ENCODE measurements around the gene CYREN. TPM values are rescaled to one million over a fixed set of nuclear protein-coding genes. Genes with fewer than 3 reads are reported as not detected.

The CYREN gene
- total and polyA plus RNA-seq, 9 of the 15 experiments (the other 6 are each of a cell fraction or from before 2014, with no cell fraction given): 13.9 to 108 (median 88.8) TPM

- H3K36me3 ChIP-seq (ENCODE audit: control insufficient read depth, insufficient read depth, low read length): peaks cover 30% of the 10 kb centered on the region; the same call in 2 of the 3 replicates
- no peaks in the 10 kb centered on the region for H3K9me3 ChIP-seq (replicated peaks; ENCODE audit: control insufficient read depth, insufficient read depth, low read depth, low read length)
- H3K79me2 ChIP-seq (ENCODE audit: control insufficient read depth, insufficient read depth, low read length): no peaks in the 10 kb centered on the region
- H2AFZ ChIP-seq (ENCODE audit: low read depth, low read length): no peak overlapping the region
- no TSS peak for BruUV-seq (replicated peaks)
- no peak overlapping the region for H3K4me2 ChIP-seq (ENCODE audit: insufficient read depth, low read length)
- peak overlapping the region in 1 of 2 experiments; percentile 23; a peak in 1 of 4 replicates for H3K9ac ChIP-seq (ENCODE audit: insufficient read depth in 1 of 2, low read depth in 2 of 2, low read length in 2 of 2)
- H4K20me1 ChIP-seq (replicated peaks; ENCODE audit: control insufficient read depth, insufficient read depth, low read length): no peaks in the 10 kb centered on the region
- H3K4me3 ChIP-seq: no peak overlapping the region
- H3K9me1 ChIP-seq (ENCODE audit: control insufficient read depth, insufficient read depth, low read length): peaks cover 3% of the 10 kb centered on the region
- no peak for DNase-seq (ENCODE audit: extremely low read depth in 1 of 4, low spot score in 3 of 4)
- no peak overlapping the region for H3K27ac ChIP-seq (ENCODE audit: extremely low read depth, low read depth, low read length)
- H3K4me1 ChIP-seq (replicated peaks in 1 of 2; ENCODE audit: control insufficient read depth in 2 of 2, insufficient read depth in 2 of 2, low read length in 2 of 2): no peaks in the 10 kb centered on the region
- ChIA-PET POLR2A (interaction anchor here (0.6 to 1.1 kb wide), 5 partner anchors 9 to 221 kb away, joined by 3 to 5 read pairs (median 3); partner anchors contain the start of gene CYREN), CTCF (ENCODE audit: low intra/inter-chr PET ratio) (no interaction called here)
- no peaks in the 10 kb centered on the region for H3K27me3 ChIP-seq (ENCODE audit: control insufficient read depth in 2 of 2, insufficient read depth in 2 of 2, low read length in 2 of 2)
- ATAC-seq: no peak
- intact Hi-C loops (cut with micrococcal nuclease) (no loop called here), in situ Hi-C loops (cut with MboI) (no loop called here)
- 76% methylated on average over 10 of the region's 10 CpGs for WGBS (ENCODE audit: insufficient coverage, low coverage, missing lambda C conversion rate)
- FAIRE-seq: no peak
- no peak for TF ChIP-seq THAP7 (CRISPR knock-in tag; IDR thresholded peaks at IDR 0.05)
- no peak for TF ChIP-seq TCF7 (IDR thresholded peaks at IDR 0.05; ENCODE audit: borderline replicate concordance)
- TF ChIP-seq ZNF12 (CRISPR knock-in tag; IDR thresholded peaks at IDR 0.05): no peak
- no peak for TF ChIP-seq BCLAF1 (IDR thresholded peaks at IDR 0.05; ENCODE audit: borderline replicate concordance in 1 of 2, control insufficient read depth in 1 of 2, low read depth in 2 of 2, low read length in 1 of 2)
- TF ChIP-seq ZBTB40 (IDR thresholded peaks at IDR 0.05): no peak
- TF ChIP-seq ZBTB40 (CRISPR knock-in tag; IDR thresholded peaks at IDR 0.05): no peak
- TF ChIP-seq CAMTA2 (CRISPR knock-in tag; conservative IDR thresholded peaks at IDR 0.05): no peak
Measured at GRCh38 chr7:135193615-135194081, 23.1 kb upstream of the CYREN start.
